SW480 (cell line): ENCODE data around the gene HEXIM2.
"Not testable (repeated sequence)": the region's sequence is repeated elsewhere in the genome, so short reads cannot be mapped to it uniquely, and the experiment has no call there.

Experiments used
- DNase-seq: peaks from one replicate; pipeline ENCODE4 v3.0.0-alpha.2; 2016; ENCODE audit warnings: low spot score

The HEXIM2 gene

GRCh38 chr17:45170280-45170930, 8.7 kb downstream of the HEXIM2 start:
- no peak for DNase-seq

- DNase-seq: peak; percentile 75
Measured at GRCh38 chr17:45170931-45171337, 9.3 kb downstream of the HEXIM2 start.

GRCh38 chr17:45171338-45172231, 9.9 kb downstream of the HEXIM2 start:
- DNase-seq: peak; percentile 89

GRCh38 chr17:45172232-45172540, 10.5 kb downstream of the HEXIM2 start:
- DNase-seq: no peak

GRCh38 chr17:45172541-45173286, 11.0 kb downstream of the HEXIM2 start:
- peak; percentile 98 for DNase-seq

- no peak for DNase-seq
Measured at GRCh38 chr17:45175759-45176115, 14.1 kb downstream of the HEXIM2 start.

- DNase-seq: no peak
Measured at GRCh38 chr17:45177563-45177962, 15.9 kb downstream of the HEXIM2 start.

- no peak for DNase-seq
Measured at GRCh38 chr17:45184144-45184543, 22.5 kb downstream of the HEXIM2 start.

- DNase-seq: no peak
Measured at GRCh38 chr17:45186801-45187354, 25.2 kb downstream of the HEXIM2 start.

GRCh38 chr17:45189009-45189408, 27.3 kb downstream of the HEXIM2 start:
- no peak for DNase-seq

GRCh38 chr17:45190503-45191255, 29.0 kb downstream of the HEXIM2 start:
- no peak for DNase-seq

- no peak for DNase-seq
Measured at GRCh38 chr17:45195424-45195823, 33.7 kb downstream of the HEXIM2 start.

- no peak for DNase-seq
Measured at GRCh38 chr17:45197108-45197507, 35.4 kb downstream of the HEXIM2 start.

GRCh38 chr17:45197555-45198334, 36.1 kb downstream of the HEXIM2 start:
- DNase-seq: peak; percentile 87

GRCh38 chr17:45200701-45201100, 39.0 kb downstream of the HEXIM2 start:
- no peak for DNase-seq

GRCh38 chr17:45201457-45201856, 39.8 kb downstream of the HEXIM2 start:
- DNase-seq: no peak

GRCh38 chr17:45201880-45202279, 40.2 kb downstream of the HEXIM2 start:
- DNase-seq: not testable (repeated sequence)

GRCh38 chr17:45218895-45219661, 57.4 kb downstream of the HEXIM2 start:
- DNase-seq: peak; percentile 75
